HG03460 (cell line): ENCODE data around the gene FN3KRP.

ENCODE experiments used
- ATAC-seq: cut with Tn5 transposase; IDR thresholded peaks from one replicate; pipeline ENCODE4 v1.9.1; 2021; ENCODE audit not compliant: unreplicated experiment

FN3KRP gene

DNA sequence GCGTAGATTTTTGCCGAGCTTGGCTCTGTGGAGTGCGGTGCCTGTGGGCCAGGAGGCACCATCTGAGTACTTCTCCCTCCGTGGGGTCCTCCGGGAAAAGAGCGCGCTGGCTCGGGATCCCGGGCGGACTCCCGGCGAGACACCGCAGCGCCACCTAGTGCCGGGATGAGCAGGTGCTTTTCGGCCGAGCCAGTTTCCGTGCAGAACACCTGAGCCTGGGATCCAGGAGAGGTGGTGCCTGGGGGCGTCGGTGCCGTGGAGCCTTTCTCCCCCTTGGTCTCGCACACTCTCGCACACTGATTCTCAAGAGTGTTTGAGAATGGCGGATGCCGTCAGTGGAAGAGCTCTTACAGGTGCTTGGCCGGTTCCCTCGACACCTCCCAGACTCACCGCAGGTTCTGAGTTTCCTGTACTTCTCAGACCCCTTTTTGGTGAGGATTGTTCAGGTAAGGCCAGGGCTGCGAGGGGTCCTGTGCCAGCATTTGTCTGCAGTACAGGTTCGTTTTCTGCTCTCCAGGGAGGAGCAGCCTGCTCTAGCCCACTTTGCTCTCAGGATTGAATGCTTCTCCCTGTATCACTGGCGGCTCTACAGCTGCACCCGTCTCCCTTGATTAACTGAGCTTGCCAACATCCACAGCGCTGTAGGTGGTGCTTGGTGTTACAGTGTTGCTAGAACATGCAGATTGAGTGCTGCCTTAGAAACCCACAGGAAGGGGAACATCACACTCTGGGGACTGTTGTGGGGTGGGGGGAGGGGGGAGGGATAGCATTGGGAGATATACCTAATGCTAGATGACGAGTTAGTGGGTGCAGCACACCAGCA lies 58.7 kb downstream of the FN3KRP start:
- ATAC-seq, result no peak

DNA sequence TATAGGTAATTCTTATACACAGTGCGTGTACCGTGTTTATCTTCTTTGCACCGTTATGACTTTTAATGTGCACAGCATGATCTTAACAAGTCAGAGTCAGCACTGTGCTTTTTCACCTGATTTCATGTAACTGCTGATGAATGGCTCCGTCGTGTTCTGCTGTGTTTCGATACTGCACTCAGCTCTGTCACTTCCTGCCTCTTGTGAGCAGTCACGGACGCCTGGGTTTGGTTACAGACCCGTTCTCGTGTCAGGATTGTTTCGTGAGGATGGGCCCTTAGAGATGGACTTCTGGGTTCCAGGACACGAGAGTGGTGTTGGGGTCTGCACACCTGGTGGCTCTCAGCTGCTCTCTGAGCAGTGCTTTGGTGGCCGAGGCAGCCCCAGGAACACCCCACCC lies 59.9 kb downstream of the FN3KRP start:
- ATAC-seq, result no peak
